Transverse colon (tissue), 3 donors: ENCODE data around the gene SYT7.

ENCODE experiments used
- EP300 ChIP-seq: sonication (generic); formaldehyde crosslinking; IDR thresholded peaks from one replicate; pipeline ENCODE4 v1.6.1; 2017; ENCODE audit warnings: antibody characterized with exemption, low read depth
- POLR2A ChIP-seq: fragments of 450-650 bp; IDR thresholded peaks from one replicate; pipeline ENCODE4 v1.6.1; 2016; ENCODE audit warnings: antibody characterized with exemption, mild to moderate bottlenecking, moderate library complexity
- TF ChIP-seq, protein P1 (sequence below), 5 experiments: fragments of 200-600 bp in 3 of 5; fragments of 450-650 bp in 2 of 5; sonication (generic) in 3 of 5; IDR thresholded peaks; 1 replicate in 2 of 5; 2 replicates in 3 of 5; pipeline ENCODE4 v1.5.1; 2016 to 2017; ENCODE audit warnings: antibody characterized with exemption in 5 of 5, inconsistent platforms in 3 of 5, mild to moderate bottlenecking in 2 of 5, moderate library complexity in 1 of 5

GRCh38 chr11:61613051-61613450, 32.2 kb upstream of the SYT7 start:
- TF ChIP-seq, protein P1, sequence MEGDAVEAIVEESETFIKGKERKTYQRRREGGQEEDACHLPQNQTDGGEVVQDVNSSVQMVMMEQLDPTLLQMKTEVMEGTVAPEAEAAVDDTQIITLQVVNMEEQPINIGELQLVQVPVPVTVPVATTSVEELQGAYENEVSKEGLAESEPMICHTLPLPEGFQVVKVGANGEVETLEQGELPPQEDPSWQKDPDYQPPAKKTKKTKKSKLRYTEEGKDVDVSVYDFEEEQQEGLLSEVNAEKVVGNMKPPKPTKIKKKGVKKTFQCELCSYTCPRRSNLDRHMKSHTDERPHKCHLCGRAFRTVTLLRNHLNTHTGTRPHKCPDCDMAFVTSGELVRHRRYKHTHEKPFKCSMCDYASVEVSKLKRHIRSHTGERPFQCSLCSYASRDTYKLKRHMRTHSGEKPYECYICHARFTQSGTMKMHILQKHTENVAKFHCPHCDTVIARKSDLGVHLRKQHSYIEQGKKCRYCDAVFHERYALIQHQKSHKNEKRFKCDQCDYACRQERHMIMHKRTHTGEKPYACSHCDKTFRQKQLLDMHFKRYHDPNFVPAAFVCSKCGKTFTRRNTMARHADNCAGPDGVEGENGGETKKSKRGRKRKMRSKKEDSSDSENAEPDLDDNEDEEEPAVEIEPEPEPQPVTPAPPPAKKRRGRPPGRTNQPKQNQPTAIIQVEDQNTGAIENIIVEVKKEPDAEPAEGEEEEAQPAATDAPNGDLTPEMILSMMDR (IDR thresholded peaks at IDR 0.05) = no peak
- TF ChIP-seq EP300 (no peak), POLR2A (no peak)
